Endodermal cell (in vitro differentiated cells): ENCODE results near the gene TBX20. TPM values are rescaled to one million over a fixed set of nuclear protein-coding genes. Genes with fewer than 3 reads are reported as not detected.

Experiments used
- DNase-seq: peaks from one replicate; pipeline ENCODE4 v3.0.0-alpha.2; 2017
- H3K27ac ChIP-seq: 2 replicates; pipeline ENCODE4 v1.5.1; 2013; ENCODE audit warnings: mild to moderate bottlenecking, low read depth, low read length, moderate library complexity
- H3K27me3 ChIP-seq: 2 replicates; pipeline ENCODE4 v1.6.1; 2013; ENCODE audit warnings: mild to moderate bottlenecking, low read length, moderate library complexity; ENCODE audit not compliant: insufficient read depth, control insufficient read depth, poor library complexity, severe bottlenecking
- H3K36me3 ChIP-seq: 2 replicates; pipeline ENCODE4 v1.7.0; 2013; ENCODE audit warnings: mild to moderate bottlenecking, low read length, moderate library complexity; ENCODE audit not compliant: control insufficient read depth, insufficient read depth
- H3K4me1 ChIP-seq: one replicate; pipeline ENCODE4 v1.7.0; 2013; ENCODE audit warnings: low read length; ENCODE audit not compliant: control insufficient read depth, insufficient read depth
- H3K4me3 ChIP-seq: 2 replicates; pipeline ENCODE4 v1.5.1; 2013; ENCODE audit warnings: mild to moderate bottlenecking, low read length, moderate library complexity
- H3K9ac ChIP-seq: 2 replicates; pipeline ENCODE4 v1.6.1; 2013; ENCODE audit warnings: mild to moderate bottlenecking, low read length, moderate library complexity; ENCODE audit not compliant: poor library complexity, severe bottlenecking; ENCODE audit errors: extremely low read depth
- H3K9me3 ChIP-seq: 2 replicates; pipeline ENCODE4 v1.6.1; 2013; ENCODE audit warnings: mild to moderate bottlenecking, low read length, moderate library complexity; ENCODE audit not compliant: control insufficient read depth
- H3K27ac Mint-ChIP-seq: 2 replicates; pipeline ENCODE4 v1.8.0; 2020; ENCODE audit warnings: mixed read lengths
- H3K27me3 Mint-ChIP-seq: 2 replicates; pipeline ENCODE4 v1.8.0; 2021; ENCODE audit warnings: mild to moderate bottlenecking, mixed read lengths; ENCODE audit not compliant: insufficient read depth
- H3K36me3 Mint-ChIP-seq: 2 replicates; pipeline ENCODE4 v1.8.0; 2020; ENCODE audit warnings: low read depth, mixed read lengths
- H3K4me1 Mint-ChIP-seq: 2 replicates; pipeline ENCODE4 v1.8.0; 2020; ENCODE audit warnings: mixed read lengths
- H3K4me3 Mint-ChIP-seq: 2 replicates; pipeline ENCODE4 v1.8.0; 2020; ENCODE audit warnings: mild to moderate bottlenecking, moderate library complexity, mixed read lengths
- H3K9me3 Mint-ChIP-seq: 2 replicates; pipeline ENCODE4 v1.8.0; 2020; ENCODE audit warnings: mild to moderate bottlenecking, mixed read lengths
- WGBS, 2 experiments: methylation state at CpG; one replicate each; pipeline versions ENCODE4 v1.1.5 to v1.1.7; 2013; ENCODE audit warnings: missing lambda C conversion rate in 2 of 2, mixed read lengths in 1 of 2; ENCODE audit not compliant: insufficient coverage in 1 of 2, insufficient read length in 1 of 2; 5-methylcytosine and 5-hydroxymethylcytosine counted together
- total RNA-seq, 2 donors: library from RNA; stranded (reverse); fragmentation: NEBNext Ultra II Directional in 1 of 2; extraction: Animal tissue kit (Norgen Biotek cat#: 25700) in 1 of 2; gene quantifications; 2 replicates in 1 of 2; 3 replicates in 1 of 2; pipeline ENCODE4 v1.2.1, GENCODE V29; 2021
- TF ChIP-seq, protein P1 (sequence below): fragments of 200-600 bp; sonication (generic); conservative IDR thresholded peaks from 2 replicates; pipeline ENCODE4 v1.5.0; 2021; ENCODE audit warnings: antibody characterized with exemption, mild to moderate bottlenecking

TBX20 gene
- total RNA-seq, 2 donors from 2014 or later, result 18.6 to 35.2 TPM

DNA sequence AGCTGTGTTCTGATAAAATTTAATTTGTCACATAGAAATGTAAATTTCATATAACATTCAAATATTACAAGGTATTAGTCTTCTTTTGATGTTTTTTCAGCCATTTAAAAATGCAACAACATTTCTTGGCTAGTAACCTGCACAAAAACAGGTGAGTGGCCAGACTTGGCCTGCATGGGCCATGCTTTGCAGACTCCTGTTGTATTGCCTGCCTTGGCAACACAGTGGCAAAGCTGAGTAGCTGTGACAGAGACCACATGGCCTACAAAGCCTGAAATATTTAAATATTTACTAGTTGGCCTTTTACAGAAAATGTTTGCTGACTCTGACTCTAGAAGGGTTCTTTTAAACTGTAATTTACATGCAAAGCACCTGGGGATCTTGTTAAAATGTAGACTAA, 13.5 kb upstream of the TBX20 start:
- Histone ChIP-seq H3K27me3 (peaks cover 4% of the 10 kb centered on the region), H3K9me3 (no peaks in the 10 kb centered on the region), H3K4me3 (no peak overlapping the region), H3K9ac (no peak overlapping the region), H3K4me1 (peaks cover 29% of the 10 kb centered on the region), H3K27ac (no peak overlapping the region), H3K36me3 (no peaks in the 10 kb centered on the region)
- Mint-ChIP-seq H3K27me3 (peaks cover 19% of the 10 kb centered on the region), H3K9me3 (no peaks in the 10 kb centered on the region), H3K4me1 (peaks cover 48% of the 10 kb centered on the region), H3K4me3 (no peak overlapping the region), H3K36me3 (no peaks in the 10 kb centered on the region), H3K27ac (no peak overlapping the region)
- TF ChIP-seq, protein P1, sequence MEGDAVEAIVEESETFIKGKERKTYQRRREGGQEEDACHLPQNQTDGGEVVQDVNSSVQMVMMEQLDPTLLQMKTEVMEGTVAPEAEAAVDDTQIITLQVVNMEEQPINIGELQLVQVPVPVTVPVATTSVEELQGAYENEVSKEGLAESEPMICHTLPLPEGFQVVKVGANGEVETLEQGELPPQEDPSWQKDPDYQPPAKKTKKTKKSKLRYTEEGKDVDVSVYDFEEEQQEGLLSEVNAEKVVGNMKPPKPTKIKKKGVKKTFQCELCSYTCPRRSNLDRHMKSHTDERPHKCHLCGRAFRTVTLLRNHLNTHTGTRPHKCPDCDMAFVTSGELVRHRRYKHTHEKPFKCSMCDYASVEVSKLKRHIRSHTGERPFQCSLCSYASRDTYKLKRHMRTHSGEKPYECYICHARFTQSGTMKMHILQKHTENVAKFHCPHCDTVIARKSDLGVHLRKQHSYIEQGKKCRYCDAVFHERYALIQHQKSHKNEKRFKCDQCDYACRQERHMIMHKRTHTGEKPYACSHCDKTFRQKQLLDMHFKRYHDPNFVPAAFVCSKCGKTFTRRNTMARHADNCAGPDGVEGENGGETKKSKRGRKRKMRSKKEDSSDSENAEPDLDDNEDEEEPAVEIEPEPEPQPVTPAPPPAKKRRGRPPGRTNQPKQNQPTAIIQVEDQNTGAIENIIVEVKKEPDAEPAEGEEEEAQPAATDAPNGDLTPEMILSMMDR, result no peak
- DNase-seq, result no peak

DNA sequence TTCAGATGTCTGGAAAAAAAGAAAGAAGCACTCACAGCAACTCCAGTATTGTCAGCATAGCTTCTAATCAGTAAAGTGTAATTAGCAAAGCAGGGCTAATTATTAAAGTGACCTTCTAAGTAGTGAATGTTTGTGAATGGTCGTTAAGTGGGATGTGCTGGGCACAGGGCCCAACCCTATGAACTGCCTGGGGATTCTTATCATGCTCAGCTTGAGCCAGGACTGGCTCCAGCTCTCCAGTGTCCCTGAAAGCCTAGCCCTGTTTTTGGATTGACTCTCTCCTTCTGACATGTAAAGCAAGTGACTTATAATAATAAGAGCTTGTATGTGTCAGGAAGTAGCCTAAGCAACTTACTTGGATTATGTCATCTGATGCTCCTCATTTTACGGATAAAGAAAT, 9.5 kb upstream of the TBX20 start:
- Histone ChIP-seq H3K4me1 (peaks cover 28% of the 10 kb centered on the region), H3K4me3 (peak overlapping the region; percentile 3), H3K36me3 (no peaks in the 10 kb centered on the region), H3K9me3 (no peaks in the 10 kb centered on the region), H3K9ac (no peak overlapping the region), H3K27ac (no peak overlapping the region), H3K27me3 (peaks cover 44% of the 10 kb centered on the region)
- Mint-ChIP-seq H3K4me1 (peaks cover 60% of the 10 kb centered on the region), H3K27me3 (peaks cover 47% of the 10 kb centered on the region), H3K27ac (no peak overlapping the region), H3K36me3 (no peaks in the 10 kb centered on the region), H3K9me3 (no peaks in the 10 kb centered on the region), H3K4me3 (no peak overlapping the region)
- WGBS, 2 experiments, result 17 to 46% methylated on average over 1 to 2 of the region's 2 CpGs
- TF ChIP-seq, protein P1, result no peak
- no peak for DNase-seq

DNA sequence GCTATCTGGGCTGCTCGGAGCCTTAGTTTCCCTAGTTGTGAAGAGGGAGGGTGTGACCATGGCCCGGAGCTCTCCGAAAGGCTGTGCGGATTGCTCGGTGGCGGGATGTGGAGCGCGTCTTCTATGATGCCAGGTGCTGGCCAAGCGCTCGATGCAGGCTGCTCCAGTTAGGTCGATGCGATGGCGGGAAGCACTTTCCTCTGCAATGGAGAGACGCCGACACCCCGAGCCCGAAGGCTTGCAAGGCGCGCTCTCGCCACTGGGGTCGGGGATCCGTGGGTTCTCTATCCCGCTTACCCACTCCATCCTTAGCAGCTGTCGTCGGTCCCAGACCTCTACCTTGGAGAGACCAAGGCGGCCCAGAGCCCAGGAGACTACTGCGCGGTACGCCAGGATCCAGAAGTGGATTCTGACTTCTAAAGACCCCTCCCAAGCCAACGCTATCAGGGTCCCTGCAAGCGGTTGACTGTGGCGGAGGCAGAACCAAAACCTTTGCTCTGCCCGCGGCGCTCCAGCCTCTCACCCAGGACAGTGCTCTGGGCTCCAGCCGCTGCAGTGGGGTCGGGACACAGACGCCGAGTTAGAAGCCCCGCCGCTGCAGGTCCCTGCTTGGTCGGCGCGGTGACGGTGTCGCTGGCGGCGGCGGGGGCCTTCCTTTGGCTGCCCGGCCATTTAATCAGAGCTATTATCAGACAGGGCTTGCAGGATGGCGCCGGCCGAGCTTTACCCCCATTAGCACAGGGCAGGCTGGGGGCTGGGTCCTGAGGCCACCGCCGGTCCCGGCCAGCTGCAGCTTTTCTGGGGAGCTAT, 7.8 kb upstream of the TBX20 start:
- Mint-ChIP-seq H3K27ac (peak overlapping the region; percentile 54), H3K9me3 (no peaks in the 10 kb centered on the region), H3K4me3 (peak overlapping the region; percentile 60), H3K27me3 (peaks cover 62% of the 10 kb centered on the region), H3K36me3 (no peaks in the 10 kb centered on the region), H3K4me1 (peaks cover 66% of the 10 kb centered on the region)
- Histone ChIP-seq H3K27me3 (peaks cover 61% of the 10 kb centered on the region), H3K4me1 (peaks cover 33% of the 10 kb centered on the region), H3K4me3 (peak overlapping the region; percentile 59), H3K36me3 (no peaks in the 10 kb centered on the region), H3K9me3 (no peaks in the 10 kb centered on the region), H3K27ac (no peak overlapping the region), H3K9ac (no peak overlapping the region)
- TF ChIP-seq, protein P1, result peak; percentile 56
- DNase-seq, result peak; percentile 79
- WGBS, 2 experiments, result 6 to 8% methylated on average over 30 to 56 of the region's 56 CpGs
